Panc1 (cell line): ENCODE data around the gene DHX38. TPM values are rescaled to one million over a fixed set of nuclear protein-coding genes. Genes with fewer than 3 reads are reported as not detected.

Experiments used
- ATAC-seq: fragments of 200-7000 bp; cut with Tn5 transposase; 2 replicates; pipeline ENCODE4 v1.9.1; 2020; ENCODE audit warnings: mild to moderate bottlenecking, moderate library complexity
- BruUV-seq: library from RNA; stranded (reverse); fragments of 400-500 nt; replicated peaks from 2 replicates; lab custom pipeline; 2021; lab: Mats Ljungman, UMichigan
- CTCF ChIA-PET: fragments of 300-600 bp; sonication (Branson Sonifier 250); formaldehyde crosslinking; loops from one replicate; lab custom pipeline; 2022; ENCODE audit warnings: antibody characterized with exemption; lab: Charles Lee
- POLR2A ChIA-PET: fragments of 300-600 bp; sonication (Branson Sonifier 250); formaldehyde crosslinking; loops from one replicate; lab custom pipeline; 2022; ENCODE audit warnings: antibody characterized with exemption; lab: Charles Lee
- DNase-seq: peaks from one replicate; pipeline ENCODE4 v3.0.0-alpha.2; 2010; ENCODE audit warnings: low read depth, low spot score
- H3K27ac ChIP-seq: 2 replicates; pipeline ENCODE4 v1.5.1; 2011; ENCODE audit warnings: mild to moderate bottlenecking, low read length, inconsistent platforms
- H3K27me3 ChIP-seq: fragments of 200-500 bp; sonication (Bioruptor generic); 2 replicates; pipeline ENCODE4 v1.6.0; 2014; ENCODE audit warnings: low read length, inconsistent platforms; ENCODE audit not compliant: control insufficient read depth, insufficient read depth
- H3K36me3 ChIP-seq: fragments of 200-500 bp; sonication (Bioruptor generic); 2 replicates; pipeline ENCODE4 v1.5.1; 2014; ENCODE audit warnings: inconsistent platforms, mild to moderate bottlenecking, low read length, moderate library complexity; ENCODE audit not compliant: control insufficient read depth, insufficient read depth
- H3K4me1 ChIP-seq: 2 replicates; pipeline ENCODE4 v1.5.1; 2011; ENCODE audit warnings: inconsistent platforms, mild to moderate bottlenecking, low read length, moderate library complexity; ENCODE audit not compliant: control insufficient read depth, insufficient read depth
- H3K4me3 ChIP-seq, 2 experiments: 2 replicates each; pipeline ENCODE4 v1.5.1; 2011 to 2012; ENCODE audit warnings: low read depth in 2 of 2, low read length in 2 of 2, mild to moderate bottlenecking in 2 of 2, inconsistent platforms in 1 of 2, moderate library complexity in 1 of 2
- H3K9me3 ChIP-seq: fragments of 200-500 bp; sonication (Bioruptor generic); 2 replicates; pipeline ENCODE4 v1.5.1; 2014; ENCODE audit warnings: low read depth, mild to moderate bottlenecking, inconsistent platforms, low read length, moderate library complexity; ENCODE audit not compliant: control insufficient read depth, insufficient read depth
- POLR2AphosphoS5 ChIP-seq: IDR thresholded peaks from 2 replicates; pipeline ENCODE4 v1.6.1; 2012; ENCODE audit warnings: mild to moderate bottlenecking, low read depth, low read length, moderate library complexity
- SIN3A ChIP-seq: IDR thresholded peaks from 2 replicates; pipeline ENCODE4 v1.6.1; 2012; ENCODE audit warnings: low read depth, mild to moderate bottlenecking, low read length, moderate library complexity, borderline replicate concordance; ENCODE audit not compliant: insufficient read depth
- TCF7L2 ChIP-seq: IDR thresholded peaks from 2 replicates; pipeline ENCODE4 v1.6.1; 2011; ENCODE audit warnings: mild to moderate bottlenecking, low read depth, low read length, inconsistent platforms
- in situ Hi-C: cut with HindIII; loops from 2 replicates; pipeline ENCODE4 v1.10.0; 2016; ENCODE audit warnings: low sequenced_read_pairs, low pct_unique_long_range_greater_than_20kb
- intact Hi-C: fragments of 100-400 bp; cut with micrococcal nuclease; formaldehyde crosslinking; loops from one replicate; pipeline ENCODE4 v1.10.0; 2022; ENCODE audit not compliant: unreplicated experiment
- total RNA-seq: library from RNA; stranded (reverse); gene quantifications from one replicate; pipeline ENCODE4 v1.2.1, GENCODE V29; 2021; ENCODE audit not compliant: unreplicated experiment
- TF ChIP-seq, protein P1 (sequence below): fragments of 450-650 bp; IDR thresholded peaks from 2 replicates; pipeline ENCODE4 v1.5.1; 2017; ENCODE audit warnings: mild to moderate bottlenecking
- TF ChIP-seq, protein P2 (sequence below), 2 experiments: IDR thresholded peaks; 2 replicates each; pipeline ENCODE4 v1.6.1; 2011 to 2012; ENCODE audit warnings: low read depth in 2 of 2, control low read depth in 1 of 2, low read length in 1 of 2, mild to moderate bottlenecking in 1 of 2, moderate library complexity in 1 of 2; ENCODE audit not compliant: insufficient read depth in 1 of 2

Gene DHX38
- total RNA-seq, 1 experiment from 2014 or later: 45.5 TPM

DNA sequence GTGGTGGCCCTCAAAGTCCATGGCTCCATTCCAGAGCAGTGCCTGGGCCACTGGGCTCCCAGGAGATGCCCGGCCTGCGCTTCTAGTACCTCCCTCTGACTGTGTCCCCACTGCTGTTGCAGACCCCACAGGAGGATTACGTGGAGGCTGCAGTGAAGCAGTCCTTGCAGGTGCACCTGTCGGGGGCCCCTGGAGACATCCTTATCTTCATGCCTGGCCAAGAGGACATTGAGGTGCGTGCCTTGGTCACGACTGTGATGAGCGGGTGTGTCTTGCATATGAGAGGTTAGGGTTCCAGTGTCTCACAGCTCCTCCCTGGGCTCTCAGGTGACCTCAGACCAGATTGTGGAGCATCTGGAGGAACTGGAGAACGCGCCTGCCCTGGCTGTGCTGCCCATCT lies 11.3 kb downstream of the DHX38 start:
- H3K4me1 ChIP-seq: no peaks in the 10 kb centered on the region
- in situ Hi-C loops: no loop called here

DNA sequence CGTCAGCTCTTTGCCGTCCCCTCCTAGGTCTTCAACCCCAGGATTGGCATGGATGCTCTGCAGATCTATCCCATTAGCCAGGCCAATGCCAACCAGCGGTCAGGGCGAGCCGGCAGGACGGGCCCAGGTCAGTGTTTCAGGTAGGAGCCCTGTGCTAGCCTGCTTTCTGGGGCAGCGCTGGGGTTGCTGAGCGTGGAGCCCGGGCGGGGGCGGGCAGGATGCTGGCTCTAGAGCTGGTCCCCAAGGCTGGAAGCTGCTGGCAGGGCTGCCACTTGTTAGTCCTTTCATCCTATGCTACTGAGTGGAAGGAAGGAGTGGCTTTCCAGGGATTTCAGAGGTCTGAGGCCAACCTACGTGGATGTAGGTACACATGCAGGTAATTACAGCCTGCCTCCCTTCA lies 12.3 kb downstream of the DHX38 start:
- ChIA-PET POLR2A (no interaction called here), CTCF (interaction anchor here (0.6 kb wide), 1 partner anchor 24 kb away, joined by 10 read pairs; no protein-coding TSS in a partner anchor)
- H3K27ac ChIP-seq: no peak overlapping the region
- intact Hi-C loops (no loop called here), in situ Hi-C loops (no loop called here)
- no peaks in the 10 kb centered on the region for H3K27me3 ChIP-seq
- H3K4me3 ChIP-seq: no peak overlapping the region
- no TSS peak for BruUV-seq
- no peaks in the 10 kb centered on the region for H3K4me1 ChIP-seq
- DNase-seq (no peak), ATAC-seq (no peak)
- peaks cover 7% of the 10 kb centered on the region for H3K36me3 ChIP-seq
- H3K9me3 ChIP-seq: no peaks in the 10 kb centered on the region
- no peak for TF ChIP-seq POLR2AphosphoS5
- TF ChIP-seq, protein P1, sequence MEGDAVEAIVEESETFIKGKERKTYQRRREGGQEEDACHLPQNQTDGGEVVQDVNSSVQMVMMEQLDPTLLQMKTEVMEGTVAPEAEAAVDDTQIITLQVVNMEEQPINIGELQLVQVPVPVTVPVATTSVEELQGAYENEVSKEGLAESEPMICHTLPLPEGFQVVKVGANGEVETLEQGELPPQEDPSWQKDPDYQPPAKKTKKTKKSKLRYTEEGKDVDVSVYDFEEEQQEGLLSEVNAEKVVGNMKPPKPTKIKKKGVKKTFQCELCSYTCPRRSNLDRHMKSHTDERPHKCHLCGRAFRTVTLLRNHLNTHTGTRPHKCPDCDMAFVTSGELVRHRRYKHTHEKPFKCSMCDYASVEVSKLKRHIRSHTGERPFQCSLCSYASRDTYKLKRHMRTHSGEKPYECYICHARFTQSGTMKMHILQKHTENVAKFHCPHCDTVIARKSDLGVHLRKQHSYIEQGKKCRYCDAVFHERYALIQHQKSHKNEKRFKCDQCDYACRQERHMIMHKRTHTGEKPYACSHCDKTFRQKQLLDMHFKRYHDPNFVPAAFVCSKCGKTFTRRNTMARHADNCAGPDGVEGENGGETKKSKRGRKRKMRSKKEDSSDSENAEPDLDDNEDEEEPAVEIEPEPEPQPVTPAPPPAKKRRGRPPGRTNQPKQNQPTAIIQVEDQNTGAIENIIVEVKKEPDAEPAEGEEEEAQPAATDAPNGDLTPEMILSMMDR: no peak
- TF ChIP-seq, protein P2, sequence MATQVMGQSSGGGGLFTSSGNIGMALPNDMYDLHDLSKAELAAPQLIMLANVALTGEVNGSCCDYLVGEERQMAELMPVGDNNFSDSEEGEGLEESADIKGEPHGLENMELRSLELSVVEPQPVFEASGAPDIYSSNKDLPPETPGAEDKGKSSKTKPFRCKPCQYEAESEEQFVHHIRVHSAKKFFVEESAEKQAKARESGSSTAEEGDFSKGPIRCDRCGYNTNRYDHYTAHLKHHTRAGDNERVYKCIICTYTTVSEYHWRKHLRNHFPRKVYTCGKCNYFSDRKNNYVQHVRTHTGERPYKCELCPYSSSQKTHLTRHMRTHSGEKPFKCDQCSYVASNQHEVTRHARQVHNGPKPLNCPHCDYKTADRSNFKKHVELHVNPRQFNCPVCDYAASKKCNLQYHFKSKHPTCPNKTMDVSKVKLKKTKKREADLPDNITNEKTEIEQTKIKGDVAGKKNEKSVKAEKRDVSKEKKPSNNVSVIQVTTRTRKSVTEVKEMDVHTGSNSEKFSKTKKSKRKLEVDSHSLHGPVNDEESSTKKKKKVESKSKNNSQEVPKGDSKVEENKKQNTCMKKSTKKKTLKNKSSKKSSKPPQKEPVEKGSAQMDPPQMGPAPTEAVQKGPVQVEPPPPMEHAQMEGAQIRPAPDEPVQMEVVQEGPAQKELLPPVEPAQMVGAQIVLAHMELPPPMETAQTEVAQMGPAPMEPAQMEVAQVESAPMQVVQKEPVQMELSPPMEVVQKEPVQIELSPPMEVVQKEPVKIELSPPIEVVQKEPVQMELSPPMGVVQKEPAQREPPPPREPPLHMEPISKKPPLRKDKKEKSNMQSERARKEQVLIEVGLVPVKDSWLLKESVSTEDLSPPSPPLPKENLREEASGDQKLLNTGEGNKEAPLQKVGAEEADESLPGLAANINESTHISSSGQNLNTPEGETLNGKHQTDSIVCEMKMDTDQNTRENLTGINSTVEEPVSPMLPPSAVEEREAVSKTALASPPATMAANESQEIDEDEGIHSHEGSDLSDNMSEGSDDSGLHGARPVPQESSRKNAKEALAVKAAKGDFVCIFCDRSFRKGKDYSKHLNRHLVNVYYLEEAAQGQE (IDR thresholded peaks at IDR 0.05; ENCODE audit: insufficient read depth in 1 of 2, low read depth in 2 of 2, low read length in 1 of 2): no peak
- TF ChIP-seq SIN3A: no peak
- no peak for TF ChIP-seq TCF7L2

More for the DNA sequence above, 11.3 kb downstream of the DHX38 start:
- no peak for ATAC-seq
- TF ChIP-seq, protein P2 (IDR thresholded peaks at IDR 0.05; ENCODE audit: insufficient read depth in 1 of 2, low read depth in 2 of 2, low read length in 1 of 2): no peak
- TF ChIP-seq, protein P1: no peak
- Histone ChIP-seq H3K27ac (no peak overlapping the region), H3K4me3 (no peak overlapping the region), H3K27me3 (no peaks in the 10 kb centered on the region), H3K9me3 (no peaks in the 10 kb centered on the region), H3K36me3 (peaks cover 7% of the 10 kb centered on the region)
- CTCF ChIA-PET: no interaction called here
- POLR2A ChIA-PET: no interaction called here
- intact Hi-C loops: loop anchor here (5.0 kb wide), 1 partner anchor 38 kb away; no protein-coding TSS in a partner anchor
- BruUV-seq: no TSS peak
- no peak for DNase-seq
